Activated B cell treated with CpG ODN at 0.5 μM for 24 hours (primary cell): Measurements from ENCODE around the gene C3orf70. TPM values are rescaled to one million over a fixed set of nuclear protein-coding genes. Genes with fewer than 3 reads are reported as not detected.

Experiments used
- ATAC-seq: fragments of 200-7000 bp; cut with Tn5 transposase; one replicate; pipeline ENCODE4 v1.10.0; 2021; ENCODE audit warnings: low read depth, mild to moderate bottlenecking, moderate library complexity
- CTCF ChIA-PET: fragments of 350-600 bp; sonication (Branson Sonifier 250); formaldehyde crosslinking; loops from one replicate; lab custom pipeline; 2021; ENCODE audit warnings: antibody characterized with exemption; lab: Charles Lee
- POLR2A ChIA-PET: fragments of 350-600 bp; sonication (Branson Sonifier 250); formaldehyde crosslinking; loops from one replicate; lab custom pipeline; 2021; ENCODE audit warnings: antibody characterized with exemption; lab: Charles Lee
- DNase-seq: peaks from one replicate; pipeline ENCODE4 v3.0.0; 2022
- H3K27ac Mint-ChIP-seq: one replicate; pipeline ENCODE4 v1.8.0; 2020; ENCODE audit warnings: mixed read lengths
- H3K27me3 Mint-ChIP-seq: one replicate; pipeline ENCODE4 v1.8.0; 2021; ENCODE audit warnings: mixed read lengths
- H3K36me3 Mint-ChIP-seq: one replicate; pipeline ENCODE4 v1.8.0; 2021; ENCODE audit warnings: low read depth, mixed read lengths
- H3K4me1 Mint-ChIP-seq: one replicate; pipeline ENCODE4 v1.8.0; 2021; ENCODE audit warnings: mixed read lengths
- H3K4me3 Mint-ChIP-seq: one replicate; pipeline ENCODE4 v1.8.0; 2020; ENCODE audit warnings: mild to moderate bottlenecking, mixed read lengths
- H3K9me3 Mint-ChIP-seq: one replicate; pipeline ENCODE4 v1.8.0; 2020; ENCODE audit warnings: mixed read lengths
- CTCF ChIP-seq: fragments of 200-600 bp; IDR thresholded peaks from one replicate; pipeline ENCODE4 v1.8.0; 2022; ENCODE audit warnings: antibody characterized with exemption, mild to moderate bottlenecking
- intact Hi-C: fragments of 100-400 bp; cut with micrococcal nuclease; formaldehyde crosslinking; loops from one replicate; pipeline ENCODE4 v1.15.1; 2024
- total RNA-seq: library from RNA; stranded (reverse); gene quantifications from 2 replicates; pipeline ENCODE4 v1.2.3, GENCODE V29; 2022

The C3orf70 gene
- total RNA-seq, 1 donor from 2014 or later = not detected

- POLR2A ChIA-PET = no interaction called here
- Mint-ChIP-seq H3K36me3 (no peaks in the 10 kb centered on the region), H3K4me1 (no peaks in the 10 kb centered on the region), H3K4me3 (no peak overlapping the region), H3K27me3 (peaks cover 2% of the 10 kb centered on the region), H3K27ac (no peak overlapping the region), H3K9me3 (no peaks in the 10 kb centered on the region)
- no peak for DNase-seq
- intact Hi-C loops = no loop called here
- CTCF ChIA-PET = no interaction called here
- ATAC-seq = no peak
- no peak for TF ChIP-seq CTCF
Observed at GRCh38 chr3:185082149-185082548, 70.7 kb downstream of the C3orf70 start.

- ChIA-PET POLR2A (no interaction called here), CTCF (no interaction called here)
- Mint-ChIP-seq H3K4me3 (no peak overlapping the region), H3K27ac (no peak overlapping the region), H3K4me1 (no peaks in the 10 kb centered on the region), H3K9me3 (no peaks in the 10 kb centered on the region), H3K27me3 (peaks cover 2% of the 10 kb centered on the region), H3K36me3 (no peaks in the 10 kb centered on the region)
- DNase-seq = no peak
- TF ChIP-seq CTCF = no peak
- no peak for ATAC-seq
- intact Hi-C loops = no loop called here
Observed at GRCh38 chr3:185081521-185081920, 71.3 kb downstream of the C3orf70 start.

- peaks cover 2% of the 10 kb centered on the region for H3K27me3 Mint-ChIP-seq
- no peaks in the 10 kb centered on the region for H3K36me3 Mint-ChIP-seq
- DNase-seq = no peak
- intact Hi-C loops = no loop called here
- ChIA-PET POLR2A (no interaction called here), CTCF (no interaction called here)
- no peak overlapping the region for H3K4me3 Mint-ChIP-seq
- H3K9me3 Mint-ChIP-seq = no peaks in the 10 kb centered on the region
- no peak for ATAC-seq
- no peaks in the 10 kb centered on the region for H3K4me1 Mint-ChIP-seq
- no peak overlapping the region for H3K27ac Mint-ChIP-seq
- no peak for TF ChIP-seq CTCF
Observed at GRCh38 chr3:185079625-185080024, 73.2 kb downstream of the C3orf70 start.

GRCh38 chr3:185076219-185076618, 76.6 kb downstream of the C3orf70 start:
- ATAC-seq (no peak), DNase-seq (no peak)
- TF ChIP-seq CTCF = no peak
- H3K4me3 Mint-ChIP-seq = no peak overlapping the region
- ChIA-PET CTCF (no interaction called here), POLR2A (no interaction called here)
- no peaks in the 10 kb centered on the region for H3K4me1 Mint-ChIP-seq
- H3K27ac Mint-ChIP-seq = no peak overlapping the region
- no peaks in the 10 kb centered on the region for H3K9me3 Mint-ChIP-seq
- intact Hi-C loops = no loop called here
- H3K27me3 Mint-ChIP-seq = peaks cover 2% of the 10 kb centered on the region
- no peaks in the 10 kb centered on the region for H3K36me3 Mint-ChIP-seq

- CTCF ChIA-PET = no interaction called here
- DNase-seq (no peak), ATAC-seq (no peak)
- no peak for TF ChIP-seq CTCF
- H3K4me3 Mint-ChIP-seq = no peak overlapping the region
- peaks cover 2% of the 10 kb centered on the region for H3K27me3 Mint-ChIP-seq
- no peaks in the 10 kb centered on the region for H3K4me1 Mint-ChIP-seq
- H3K27ac Mint-ChIP-seq = no peak overlapping the region
- POLR2A ChIA-PET = no interaction called here
- H3K9me3 Mint-ChIP-seq = no peaks in the 10 kb centered on the region
- H3K36me3 Mint-ChIP-seq = no peaks in the 10 kb centered on the region
- intact Hi-C loops = no loop called here
Observed at GRCh38 chr3:185075547-185075946, 77.3 kb downstream of the C3orf70 start.
